GM13977 (cell line): ENCODE results near the gene FCAMR.

Source experiments
- DNase-seq: peaks from one replicate; pipeline ENCODE4 v3.0.0; 2012; ENCODE audit warnings: low spot score
- CTCF ChIP-seq: IDR thresholded peaks from 2 replicates; pipeline ENCODE4 v1.5.1; 2012; ENCODE audit warnings: mild to moderate bottlenecking, control low read depth; ENCODE audit not compliant: insufficient read depth; ENCODE audit errors: extremely low read depth, missing control alignments
- in situ Hi-C: fragments of 300-500 bp; cut with MboI; formaldehyde crosslinking; loops from one replicate; pipeline ENCODE4 v1.12.0; 2022; ENCODE audit warnings: low sequenced_read_pairs, low pct_unique_long_range_greater_than_20kb, mixed read lengths, inconsistent platforms; ENCODE audit not compliant: unreplicated experiment

Gene FCAMR

GRCh38 chr1:206911064-206911663 is 59.1 kb downstream of the FCAMR start:
- in situ Hi-C loops, result loop anchor here (5.0 kb wide), 2 partner anchors 104 to 174 kb away; no protein-coding TSS in a partner anchor
- peak; percentile 71 for DNase-seq
- peak; percentile 66 for TF ChIP-seq CTCF

GRCh38 chr1:206909883-206910318 is 60.4 kb downstream of the FCAMR start:
- TF ChIP-seq CTCF, result no peak
- in situ Hi-C loops, result loop anchor here (5.0 kb wide), 2 partner anchors 103 to 173 kb away; no protein-coding TSS in a partner anchor
- peak; percentile 44 for DNase-seq

GRCh38 chr1:206909161-206909882 is 60.9 kb downstream of the FCAMR start:
- in situ Hi-C loops, result no loop called here
- peak; percentile 16 for TF ChIP-seq CTCF
- peak; percentile 46 for DNase-seq

- TF ChIP-seq CTCF, result no peak
- in situ Hi-C loops, result no loop called here
- no peak for DNase-seq
These were observed 62.2 kb downstream of the FCAMR start for GRCh38 chr1:206908038-206908437.
